SU-DHL-6 (cell line): ENCODE data around the gene MICAL3.
"Not testable (repeated sequence)": the region's sequence is repeated elsewhere in the genome, so short reads cannot be mapped to it uniquely, and the experiment has no call there.

Experiments used
- H2AFZ ChIP-seq: fragments of 200-600 bp; sonication (generic); 2 replicates; pipeline ENCODE4 v1.6.1; 2014; ENCODE audit warnings: low read depth, mild to moderate bottlenecking, moderate library complexity, mixed read lengths, antibody characterized with exemption, low read length; ENCODE audit not compliant: severe bottlenecking
- H3F3A ChIP-seq: fragments of 200-600 bp; shearing (Covaris generic); 2 replicates; pipeline ENCODE4 v1.6.0; 2016; ENCODE audit warnings: antibody characterized with exemption, mild to moderate bottlenecking; ENCODE audit not compliant: insufficient read depth
- H3K27ac ChIP-seq: fragments of 200-600 bp; sonication (generic); 2 replicates; pipeline ENCODE4 v1.5.1; 2016; ENCODE audit warnings: low read depth, mild to moderate bottlenecking, low read length, moderate library complexity, mixed read lengths
- H3K27me3 ChIP-seq: fragments of 200-600 bp; sonication (generic), shearing (Covaris generic); 2 replicates; pipeline ENCODE4 v1.6.0; 2014; ENCODE audit warnings: mild to moderate bottlenecking, low read length
- H3K36me3 ChIP-seq: fragments of 200-600 bp; sonication (generic); 2 replicates; pipeline ENCODE4 v1.6.1; 2014; ENCODE audit warnings: mild to moderate bottlenecking, low read length, mixed read lengths
- H3K4me2 ChIP-seq: fragments of 300-600, 200-600 bp; shearing (Covaris generic), sonication (generic); 2 replicates; pipeline ENCODE4 v1.6.0; 2014; ENCODE audit warnings: low read length, low read depth, mild to moderate bottlenecking; ENCODE audit not compliant: poor library complexity, severe bottlenecking
- H3K4me3 ChIP-seq: fragments of 200-600 bp; sonication (generic); 2 replicates; pipeline ENCODE4 v1.5.1; 2014; ENCODE audit warnings: antibody characterized with exemption, low read length, mild to moderate bottlenecking, mixed read lengths; ENCODE audit not compliant: insufficient read depth, poor library complexity, severe bottlenecking
- H3K79me2 ChIP-seq: fragments of 200-600 bp; sonication (generic); 2 replicates; pipeline ENCODE4 v1.6.1; 2014; ENCODE audit warnings: mild to moderate bottlenecking, low read length, moderate library complexity; ENCODE audit not compliant: insufficient read depth
- H3K9ac ChIP-seq: fragments of 200-600 bp; sonication (generic); 2 replicates; pipeline ENCODE4 v1.7.0; 2014; ENCODE audit warnings: mild to moderate bottlenecking, low read length
- H3K9me2 ChIP-seq: fragments of 200-600 bp; sonication (generic); replicated peaks from 2 replicates; pipeline ENCODE4 v1.6.1; 2014; ENCODE audit warnings: low read length; ENCODE audit not compliant: insufficient read depth
- H3K9me3 ChIP-seq: fragments of 200-600 bp; sonication (generic); 2 replicates; pipeline ENCODE4 v1.6.1; 2014; ENCODE audit warnings: low read length, mixed read lengths; ENCODE audit not compliant: insufficient read depth
- H4K20me1 ChIP-seq: fragments of 200-600 bp; sonication (generic); 2 replicates; pipeline ENCODE4 v1.6.1; 2014; ENCODE audit warnings: low read depth, mild to moderate bottlenecking, antibody characterized with exemption, low read length, moderate library complexity, mixed read lengths
- CTCF ChIP-seq: fragments of 200-600 bp; sonication (generic); IDR thresholded peaks from one replicate; pipeline ENCODE4 v1.5.1; 2017; ENCODE audit warnings: antibody characterized with exemption, mild to moderate bottlenecking, low read length, moderate library complexity; ENCODE audit not compliant: insufficient read depth, poor library complexity, severe bottlenecking
- EZH2phosphoT487 ChIP-seq: fragments of 200-600 bp; sonication (generic), shearing (Covaris generic); conservative IDR thresholded peaks from 2 replicates; pipeline ENCODE4 v1.6.1; 2018; ENCODE audit warnings: mild to moderate bottlenecking, antibody characterized with exemption, low read length, moderate library complexity, mixed read lengths

The MICAL3 gene

GRCh38 chr22:18031695-18032454 lies 7.5 kb upstream of the MICAL3 start:
- H4K20me1 ChIP-seq: no peaks in the 10 kb centered on the region
- no peaks in the 10 kb centered on the region for H3K36me3 ChIP-seq
- H3K9ac ChIP-seq: no peak overlapping the region
- H3K27ac ChIP-seq: no peak overlapping the region
- H3K4me3 ChIP-seq: no peak overlapping the region
- no peaks in the 10 kb centered on the region for H3F3A ChIP-seq
- no peaks in the 10 kb centered on the region for H3K9me3 ChIP-seq
- H3K79me2 ChIP-seq: no peaks in the 10 kb centered on the region
- H2AFZ ChIP-seq: no peak overlapping the region
- H3K9me2 ChIP-seq: no peaks in the 10 kb centered on the region
- H3K27me3 ChIP-seq: no peaks in the 10 kb centered on the region
- no peak overlapping the region for H3K4me2 ChIP-seq
- no peak for TF ChIP-seq EZH2phosphoT487
- no peak for TF ChIP-seq CTCF

- Histone ChIP-seq H3F3A (no peaks in the 10 kb centered on the region), H3K4me2 (no peak overlapping the region)
Measured at GRCh38 chr22:18029686-18030267, 5.4 kb upstream of the MICAL3 start.

GRCh38 chr22:18028817-18029527 lies 4.6 kb upstream of the MICAL3 start:
- H3K27ac ChIP-seq: no peak overlapping the region
- no peak overlapping the region for H3K9ac ChIP-seq
- H2AFZ ChIP-seq: no peak overlapping the region
- no peak for TF ChIP-seq CTCF
- no peak for TF ChIP-seq EZH2phosphoT487
- no peak overlapping the region for H3K4me3 ChIP-seq
- H3K9me3 ChIP-seq: no peaks in the 10 kb centered on the region
- H3K36me3 ChIP-seq: no peaks in the 10 kb centered on the region
- H3K27me3 ChIP-seq: no peaks in the 10 kb centered on the region
- no peaks in the 10 kb centered on the region for H3F3A ChIP-seq
- no peaks in the 10 kb centered on the region for H3K79me2 ChIP-seq
- no peaks in the 10 kb centered on the region for H4K20me1 ChIP-seq
- H3K9me2 ChIP-seq: no peaks in the 10 kb centered on the region
- H3K4me2 ChIP-seq: no peak overlapping the region

More at GRCh38 chr22:18029686-18030267, 5.4 kb upstream of the MICAL3 start:
- Histone ChIP-seq H3K9me2 (no peaks in the 10 kb centered on the region), H3K79me2 (no peaks in the 10 kb centered on the region), H3K36me3 (no peaks in the 10 kb centered on the region), H2AFZ (no peak overlapping the region), H3K27me3 (no peaks in the 10 kb centered on the region), H3K4me3 (no peak overlapping the region), H3K9me3 (no peaks in the 10 kb centered on the region), H4K20me1 (no peaks in the 10 kb centered on the region), H3K9ac (no peak overlapping the region), H3K27ac (no peak overlapping the region)
- no peak for TF ChIP-seq EZH2phosphoT487
- TF ChIP-seq CTCF: no peak

- H3K27ac ChIP-seq, H3K27me3 ChIP-seq, H3K4me2 ChIP-seq, H2AFZ ChIP-seq, H3K4me3 ChIP-seq, H3F3A ChIP-seq, H3K9me3 ChIP-seq, H3K9me2 ChIP-seq, H4K20me1 ChIP-seq, H3K79me2 ChIP-seq, H3K9ac ChIP-seq, H3K36me3 ChIP-seq: not testable (repeated sequence)
Measured at GRCh38 chr22:18025898-18026297, 1.5 kb upstream of the MICAL3 start.
